HG03521 (cell line): Measurements from ENCODE around the gene C17orf107.

ENCODE experiments used
- ATAC-seq: cut with Tn5 transposase; IDR thresholded peaks from one replicate; pipeline ENCODE4 v1.9.1; 2021; ENCODE audit warnings: mild to moderate bottlenecking, moderate library complexity; ENCODE audit not compliant: unreplicated experiment

The C17orf107 gene

GRCh38 chr17:4948166-4948930, 49.0 kb downstream of the C17orf107 start, which contains the start of gene PFN1:
TSS of gene PFN1 (minus strand) at chr17:4948530. CDS start at chr17:4948394, 136 bp downstream.
- peak; percentile 12 for ATAC-seq

DNA sequence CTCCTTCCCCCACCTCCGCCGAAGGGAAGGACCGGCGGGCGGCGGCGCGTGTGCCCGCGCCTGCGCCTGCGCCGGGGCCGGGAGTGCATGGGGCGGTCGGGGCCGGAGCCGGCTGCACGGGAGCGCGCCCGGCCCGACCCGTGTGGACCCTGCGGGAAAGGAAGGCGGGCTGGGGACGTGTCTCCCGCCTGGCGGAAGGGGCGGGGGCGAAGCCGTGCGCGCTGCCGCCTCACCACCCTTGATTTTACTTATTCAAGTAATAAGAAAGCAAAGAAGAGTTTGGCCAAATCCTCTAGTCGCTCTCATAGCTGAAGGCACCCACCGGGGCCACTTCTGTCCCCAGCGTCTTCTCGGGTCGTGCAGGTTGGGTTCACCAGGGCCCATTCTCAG, 49.6 kb downstream of the C17orf107 start:
- ATAC-seq: peak; percentile 34

DNA sequence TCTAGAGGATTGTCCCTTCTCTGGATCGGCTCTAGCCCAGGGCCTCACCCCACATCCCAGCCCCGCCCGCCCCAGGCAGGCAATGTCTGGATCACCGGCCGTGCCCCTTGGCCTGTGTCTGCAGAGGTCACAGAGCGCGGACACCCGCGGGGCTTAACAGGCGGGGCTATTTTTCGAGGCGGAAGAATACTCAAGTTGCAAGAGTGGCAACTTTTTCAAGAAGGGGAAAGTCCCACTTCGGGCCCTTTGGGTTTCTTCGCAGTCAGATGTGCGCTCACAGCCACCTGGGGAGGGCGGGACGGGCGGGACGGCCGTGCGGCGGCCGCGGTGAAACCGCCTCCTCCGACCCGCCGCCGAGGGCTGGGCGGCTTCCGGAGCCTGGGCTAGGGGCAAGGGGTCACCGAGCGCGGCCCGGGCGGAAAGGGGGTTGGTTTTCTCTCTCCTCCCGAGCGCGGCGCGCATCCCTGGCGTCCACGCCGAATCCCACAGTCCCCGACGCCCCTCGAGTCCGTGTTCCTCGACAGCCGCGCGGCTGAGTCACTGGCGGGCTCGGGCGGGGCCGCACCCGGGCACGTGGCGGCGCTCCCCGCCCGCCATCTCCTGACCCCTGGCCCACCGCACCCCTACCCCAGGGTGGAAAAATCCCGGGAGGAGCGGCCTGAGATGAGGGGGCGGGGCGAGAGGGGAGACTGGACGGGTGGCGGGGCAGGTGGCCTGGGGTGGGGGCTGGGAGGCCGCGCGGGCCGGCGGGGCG, 50.2 kb downstream of the C17orf107 start:
- peak; percentile 21 for ATAC-seq

- ATAC-seq: peak; percentile 5
Measured at GRCh38 chr17:4950075-4950745, 50.9 kb downstream of the C17orf107 start.

- no peak for ATAC-seq
Measured at GRCh38 chr17:4950746-4951204, 51.4 kb downstream of the C17orf107 start, which contains the start of gene ENO3. TSS of gene ENO3 (plus strand) at chr17:4951119. CDS start at chr17:4951830, 711 bp downstream.

- no peak for ATAC-seq
Measured at GRCh38 chr17:4951486-4951885, 52.1 kb downstream of the C17orf107 start.
